HAP-1 (cell line): Measurements from ENCODE around the gene FMOD.

ENCODE experiments used
- DNase-seq, 2 experiments: peaks; one replicate each; pipeline ENCODE4 v3.0.0-alpha.2; 2016 to 2020; ENCODE audit warnings: low spot score in 2 of 2
- H3K27me3 ChIP-seq: fragments of 250-450 bp; sonication (Bioruptor Pico); 2 replicates; pipeline ENCODE4 v1.5.1; 2020; ENCODE audit warnings: low read depth, mild to moderate bottlenecking, moderate library complexity
- H3K36me3 ChIP-seq: fragments of 250-450 bp; sonication (Bioruptor Pico); replicated peaks from 2 replicates; pipeline ENCODE4 v1.5.1; 2020; ENCODE audit warnings: mild to moderate bottlenecking
- H3K4me1 ChIP-seq: fragments of 250-450 bp; sonication (Bioruptor Pico); 2 replicates; pipeline ENCODE4 v1.5.1; 2020; ENCODE audit warnings: mild to moderate bottlenecking
- H3K4me3 ChIP-seq: fragments of 250-450 bp; sonication (Bioruptor Pico); 2 replicates; pipeline ENCODE4 v1.5.1; 2020; ENCODE audit warnings: mild to moderate bottlenecking, moderate library complexity
- H3K9me3 ChIP-seq: fragments of 250-450 bp; sonication (Bioruptor Pico); 2 replicates; pipeline ENCODE4 v1.5.1; 2020; ENCODE audit warnings: mild to moderate bottlenecking, moderate library complexity
- in situ Hi-C: fragments of 300-500 bp; cut with MboI; formaldehyde crosslinking; loops from 3 replicates; pipeline ENCODE4 v1.14.3; 2020; ENCODE audit warnings: low sequenced_read_pairs, inconsistent platforms, mixed read lengths

The FMOD gene

GRCh38 chr1:203349166-203349565 lies 1.8 kb downstream of the FMOD start:
- in situ Hi-C loops: no loop called here
- H3K27me3 ChIP-seq: peaks cover 8% of the 10 kb centered on the region; the same call in 1 of the 2 replicates
- H3K36me3 ChIP-seq: no peaks in the 10 kb centered on the region
- no peaks in the 10 kb centered on the region for H3K9me3 ChIP-seq
- H3K4me1 ChIP-seq: no peaks in the 10 kb centered on the region
- DNase-seq: no peak
- no peak overlapping the region for H3K4me3 ChIP-seq

GRCh38 chr1:203346769-203347102 lies 4.2 kb downstream of the FMOD start:
- H3K4me3 ChIP-seq: no peak overlapping the region
- H3K4me1 ChIP-seq: peaks cover 9% of the 10 kb centered on the region
- H3K9me3 ChIP-seq: no peaks in the 10 kb centered on the region
- peaks cover 8% of the 10 kb centered on the region; the same call in 1 of the 2 replicates for H3K27me3 ChIP-seq
- H3K36me3 ChIP-seq: no peaks in the 10 kb centered on the region
- in situ Hi-C loops: no loop called here
- DNase-seq: no peak

- DNase-seq: no peak
- Histone ChIP-seq H3K4me1 (peaks cover 9% of the 10 kb centered on the region), H3K4me3 (no peak overlapping the region), H3K36me3 (no peaks in the 10 kb centered on the region), H3K27me3 (peaks cover 8% of the 10 kb centered on the region; the same call in 1 of the 2 replicates), H3K9me3 (no peaks in the 10 kb centered on the region)
- in situ Hi-C loops: no loop called here
Measured at GRCh38 chr1:203346060-203346768, 4.7 kb downstream of the FMOD start.

GRCh38 chr1:203343956-203344754 lies 6.8 kb downstream of the FMOD start:
- H3K36me3 ChIP-seq: no peaks in the 10 kb centered on the region
- no peaks in the 10 kb centered on the region for H3K9me3 ChIP-seq
- H3K27me3 ChIP-seq: peaks cover 8% of the 10 kb centered on the region
- H3K4me1 ChIP-seq: peaks cover 9% of the 10 kb centered on the region
- in situ Hi-C loops: loop anchor here (5.0 kb wide), 3 partner anchors 72 to 358 kb away; no protein-coding TSS in a partner anchor
- H3K4me3 ChIP-seq: no peak overlapping the region
- DNase-seq: no peak

GRCh38 chr1:203342192-203342940 lies 8.6 kb downstream of the FMOD start:
- peak; percentile 74 to 86 for DNase-seq
- in situ Hi-C loops: loop anchor here (5.0 kb wide), 3 partner anchors 70 to 360 kb away; no protein-coding TSS in a partner anchor
- Histone ChIP-seq H3K4me1 (peaks cover 9% of the 10 kb centered on the region), H3K27me3 (peaks cover 8% of the 10 kb centered on the region), H3K4me3 (no peak overlapping the region), H3K9me3 (no peaks in the 10 kb centered on the region), H3K36me3 (no peaks in the 10 kb centered on the region)

GRCh38 chr1:203340112-203340790 lies 10.7 kb downstream of the FMOD start:
- peaks cover 8% of the 10 kb centered on the region for H3K27me3 ChIP-seq
- no peak overlapping the region for H3K4me3 ChIP-seq
- in situ Hi-C loops: loop anchor here (5.0 kb wide), 3 partner anchors 68 to 362 kb away; no protein-coding TSS in a partner anchor
- peak; percentile 77 to 79 for DNase-seq
- H3K36me3 ChIP-seq: no peaks in the 10 kb centered on the region
- no peaks in the 10 kb centered on the region for H3K9me3 ChIP-seq
- peaks cover 9% of the 10 kb centered on the region for H3K4me1 ChIP-seq

- H3K4me1 ChIP-seq: peaks cover 9% of the 10 kb centered on the region
- in situ Hi-C loops: no loop called here
- H3K9me3 ChIP-seq: no peaks in the 10 kb centered on the region
- H3K27me3 ChIP-seq: peaks cover 8% of the 10 kb centered on the region
- H3K4me3 ChIP-seq: no peak overlapping the region
- DNase-seq: peak; percentile 60 to 72
- no peaks in the 10 kb centered on the region for H3K36me3 ChIP-seq
Measured at GRCh38 chr1:203338335-203339036, 12.4 kb downstream of the FMOD start.

- no peaks in the 10 kb centered on the region for H3K4me1 ChIP-seq
- H3K36me3 ChIP-seq: no peaks in the 10 kb centered on the region
- H3K27me3 ChIP-seq: peaks cover 8% of the 10 kb centered on the region
- in situ Hi-C loops: no loop called here
- H3K4me3 ChIP-seq: no peak overlapping the region
- no peaks in the 10 kb centered on the region for H3K9me3 ChIP-seq
- no peak for DNase-seq
Measured at GRCh38 chr1:203336097-203336496, 14.8 kb downstream of the FMOD start.

- no peaks in the 10 kb centered on the region for H3K9me3 ChIP-seq
- H3K4me3 ChIP-seq: no peak overlapping the region
- peaks cover 3% of the 10 kb centered on the region for H3K27me3 ChIP-seq
- DNase-seq: no peak
- in situ Hi-C loops: no loop called here
- H3K36me3 ChIP-seq: no peaks in the 10 kb centered on the region
- H3K4me1 ChIP-seq: no peaks in the 10 kb centered on the region
Measured at GRCh38 chr1:203335503-203335902, 15.4 kb downstream of the FMOD start.

- no peak overlapping the region for H3K4me3 ChIP-seq
- no peaks in the 10 kb centered on the region for H3K27me3 ChIP-seq
- in situ Hi-C loops: no loop called here
- H3K36me3 ChIP-seq: no peaks in the 10 kb centered on the region
- peaks cover 26% of the 10 kb centered on the region for H3K4me1 ChIP-seq
- no peaks in the 10 kb centered on the region for H3K9me3 ChIP-seq
- DNase-seq: no peak
Measured at GRCh38 chr1:203331224-203331623, 19.7 kb downstream of the FMOD start.

- no peaks in the 10 kb centered on the region for H3K27me3 ChIP-seq
- in situ Hi-C loops: no loop called here
- H3K9me3 ChIP-seq: no peaks in the 10 kb centered on the region
- peak; percentile 80 to 83 for DNase-seq
- H3K4me3 ChIP-seq: no peak overlapping the region
- H3K36me3 ChIP-seq: no peaks in the 10 kb centered on the region
- H3K4me1 ChIP-seq: peaks cover 43% of the 10 kb centered on the region
Measured at GRCh38 chr1:203328714-203329122, 22.2 kb downstream of the FMOD start.

GRCh38 chr1:203327684-203328457 lies 23.1 kb downstream of the FMOD start:
- in situ Hi-C loops: no loop called here
- Histone ChIP-seq H3K36me3 (no peaks in the 10 kb centered on the region), H3K27me3 (no peaks in the 10 kb centered on the region), H3K4me3 (peak overlapping the region; percentile 12; the same call in 1 of the 2 replicates), H3K9me3 (no peaks in the 10 kb centered on the region), H3K4me1 (peaks cover 46% of the 10 kb centered on the region)
- peak; percentile 78 to 79 for DNase-seq
